ENCODE results near the gene GREM2. TPM values are rescaled to one million over a fixed set of nuclear protein-coding genes. Genes with fewer than 3 reads are reported as not detected.

The GREM2 gene
- total RNA-seq, 1 experiment from 2014 or later, result not detected

DNA sequence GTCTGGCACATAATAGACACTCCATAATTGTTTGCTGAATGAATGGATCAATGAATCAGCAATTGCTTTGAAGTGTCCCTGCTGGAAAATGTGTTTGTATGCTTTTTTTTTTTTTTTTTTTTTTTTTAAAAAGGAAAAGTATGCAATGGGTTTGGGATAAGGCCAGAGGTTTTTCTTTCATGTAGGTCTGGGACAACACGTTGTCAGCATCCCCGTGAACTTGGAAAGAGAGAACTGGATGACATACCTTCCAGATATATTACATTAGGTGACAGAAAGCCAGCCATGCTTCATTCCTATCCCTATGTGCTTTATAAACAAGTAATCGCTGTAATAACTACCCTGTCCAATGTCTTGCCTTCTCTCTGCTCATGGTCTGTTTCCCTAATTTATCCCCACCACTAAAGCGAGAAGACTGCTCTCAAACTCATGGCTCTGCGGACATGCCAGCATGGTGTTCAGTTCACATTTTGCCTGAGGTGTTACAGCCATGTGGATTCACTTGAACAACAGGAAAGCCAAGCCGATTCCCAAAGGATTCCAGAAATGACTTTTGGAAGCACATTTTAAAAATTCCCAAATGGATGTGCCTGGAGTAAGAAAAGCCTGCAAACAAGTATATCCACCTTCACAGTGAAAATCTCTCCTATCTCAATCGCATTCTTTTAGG, 34.8 kb upstream of the GREM2 start:
- Histone ChIP-seq H3K27ac (ENCODE audit: low read length) (no peak overlapping the region), H3K4me1 (ENCODE audit: low read length) (no peaks in the 10 kb centered on the region), H3K9me2 (replicated peaks; ENCODE audit: insufficient read depth, low read length) (no peaks in the 10 kb centered on the region), H3K36me3 (ENCODE audit: insufficient read depth, low read length) (no peaks in the 10 kb centered on the region), H2AFZ (ENCODE audit: low read length) (no peak overlapping the region), H3K9me3 (ENCODE audit: low read length) (no peaks in the 10 kb centered on the region), H3K79me2 (ENCODE audit: low read length) (no peaks in the 10 kb centered on the region), H3K4me2 (ENCODE audit: low read depth, low read length, poor library complexity, severe bottlenecking) (no peak overlapping the region), H3K4me3 (ENCODE audit: low read length) (no peak overlapping the region), H3K27me3 (ENCODE audit: low read length) (no peaks in the 10 kb centered on the region), H4K20me1 (ENCODE audit: insufficient read depth, low read depth, low read length) (no peaks in the 10 kb centered on the region), H3K9ac (ENCODE audit: low read length) (no peak overlapping the region)
- no peak for DNase-seq

DNA sequence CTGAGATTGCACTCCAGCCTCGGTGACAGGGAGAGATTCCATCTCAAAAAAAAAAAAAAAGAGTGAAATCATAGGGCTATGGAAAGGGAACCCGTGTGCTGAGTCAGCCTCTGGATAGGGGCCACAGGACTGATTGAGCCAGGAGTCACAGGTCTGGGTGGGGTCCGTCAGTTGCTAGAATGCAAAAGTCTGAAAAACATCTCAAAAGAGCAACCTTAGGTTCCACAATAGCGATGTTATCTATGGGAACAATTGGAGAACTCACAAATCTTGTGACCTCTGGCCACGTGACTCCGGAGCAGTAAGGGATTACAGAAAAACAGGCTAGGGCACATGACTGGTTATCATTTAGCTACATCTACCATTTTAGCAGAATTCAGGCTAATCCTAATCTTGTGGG, 32.8 kb upstream of the GREM2 start:
- no peak overlapping the region for H3K4me3 ChIP-seq (ENCODE audit: low read length)
- H3K27ac ChIP-seq (ENCODE audit: low read length), result no peak overlapping the region
- H3K9me3 ChIP-seq (ENCODE audit: low read length), result no peaks in the 10 kb centered on the region
- no peak overlapping the region for H2AFZ ChIP-seq (ENCODE audit: low read length)
- H3K27me3 ChIP-seq (ENCODE audit: low read length), result no peaks in the 10 kb centered on the region
- no peaks in the 10 kb centered on the region for H3K9me2 ChIP-seq (replicated peaks; ENCODE audit: insufficient read depth, low read length)
- no peak for DNase-seq
- H3K4me1 ChIP-seq (ENCODE audit: low read length), result no peaks in the 10 kb centered on the region
- no peaks in the 10 kb centered on the region for H3K79me2 ChIP-seq (ENCODE audit: low read length)
- H4K20me1 ChIP-seq (ENCODE audit: insufficient read depth, low read depth, low read length), result no peaks in the 10 kb centered on the region
- H3K4me2 ChIP-seq (ENCODE audit: low read depth, low read length, poor library complexity, severe bottlenecking), result no peak overlapping the region
- no peaks in the 10 kb centered on the region for H3K36me3 ChIP-seq (ENCODE audit: insufficient read depth, low read length)
- H3K9ac ChIP-seq (ENCODE audit: low read length), result no peak overlapping the region

DNA sequence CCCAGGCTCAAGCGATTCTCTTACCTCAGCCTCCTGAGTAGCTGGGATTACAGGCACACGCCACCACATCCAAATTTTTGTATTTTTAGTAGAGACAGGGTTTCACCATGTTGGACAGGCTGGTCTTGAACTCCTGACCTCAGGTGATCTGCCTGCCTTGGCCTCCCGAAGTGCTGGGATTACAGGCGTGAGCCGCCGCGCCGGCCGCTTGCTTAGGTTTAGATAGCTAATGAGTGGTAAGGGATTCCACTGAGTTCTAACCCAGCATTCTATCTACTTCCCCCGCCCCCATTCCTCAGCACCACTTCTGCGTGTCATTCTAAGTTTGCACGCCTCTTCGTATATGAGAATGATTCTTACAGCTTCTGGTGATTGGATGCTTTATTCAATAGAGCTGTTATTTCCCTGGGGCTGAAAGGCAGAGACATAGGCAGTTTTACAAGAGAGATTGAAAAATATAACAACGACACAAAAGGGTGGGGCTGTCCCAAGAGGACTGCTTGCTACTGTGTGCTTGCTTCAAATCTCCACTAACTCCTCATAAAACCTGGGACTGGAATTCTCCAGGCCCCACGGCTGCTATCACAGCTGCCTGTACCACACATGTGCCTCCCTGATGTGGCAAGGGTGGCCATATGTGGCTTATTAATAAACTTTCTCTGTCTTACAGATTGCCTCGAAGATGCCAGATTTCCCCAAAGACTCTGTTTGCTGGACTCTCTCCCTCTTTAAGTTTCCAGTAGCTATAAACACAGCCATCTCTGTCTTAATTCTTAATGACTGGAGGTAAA, 23.7 kb upstream of the GREM2 start:
- no peak for DNase-seq
- Histone ChIP-seq H4K20me1 (ENCODE audit: insufficient read depth, low read depth, low read length) (no peaks in the 10 kb centered on the region), H3K4me1 (ENCODE audit: low read length) (no peaks in the 10 kb centered on the region), H3K9me3 (ENCODE audit: low read length) (no peaks in the 10 kb centered on the region), H3K36me3 (ENCODE audit: insufficient read depth, low read length) (no peaks in the 10 kb centered on the region), H3K27me3 (ENCODE audit: low read length) (no peaks in the 10 kb centered on the region), H3K4me3 (ENCODE audit: low read length) (no peak overlapping the region), H2AFZ (ENCODE audit: low read length) (no peak overlapping the region), H3K27ac (ENCODE audit: low read length) (no peak overlapping the region), H3K9me2 (replicated peaks; ENCODE audit: insufficient read depth, low read length) (no peaks in the 10 kb centered on the region), H3K79me2 (ENCODE audit: low read length) (no peaks in the 10 kb centered on the region), H3K9ac (ENCODE audit: low read length) (no peak overlapping the region), H3K4me2 (ENCODE audit: low read depth, low read length, poor library complexity, severe bottlenecking) (no peak overlapping the region)

DNA sequence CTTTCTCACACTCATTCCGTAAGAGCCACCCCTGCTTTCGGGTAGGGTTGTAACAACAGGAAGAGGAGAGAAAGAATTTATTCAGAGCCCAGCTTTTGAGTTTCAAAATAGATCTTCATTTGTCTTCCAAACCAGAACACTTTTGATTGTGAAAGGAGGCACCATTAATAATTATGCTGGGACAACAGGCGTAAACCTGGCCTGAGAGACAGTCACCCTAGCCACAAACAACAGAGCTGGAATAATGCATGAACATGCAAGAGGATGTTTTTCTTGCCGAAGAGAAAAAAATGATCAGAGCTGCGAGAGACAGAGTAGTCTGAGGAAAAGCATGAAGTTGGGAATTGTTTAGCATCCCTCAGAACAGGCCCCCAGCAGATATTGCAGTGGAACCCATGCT, 18.5 kb upstream of the GREM2 start:
- Histone ChIP-seq H3K9ac (ENCODE audit: low read length) (no peak overlapping the region), H3K9me2 (replicated peaks; ENCODE audit: insufficient read depth, low read length) (no peaks in the 10 kb centered on the region), H2AFZ (ENCODE audit: low read length) (no peak overlapping the region), H3K27ac (ENCODE audit: low read length) (no peak overlapping the region), H3K9me3 (ENCODE audit: low read length) (no peaks in the 10 kb centered on the region), H3K4me2 (ENCODE audit: low read depth, low read length, poor library complexity, severe bottlenecking) (no peak overlapping the region), H3K4me1 (ENCODE audit: low read length) (no peaks in the 10 kb centered on the region), H4K20me1 (ENCODE audit: insufficient read depth, low read depth, low read length) (no peaks in the 10 kb centered on the region), H3K36me3 (ENCODE audit: insufficient read depth, low read length) (no peaks in the 10 kb centered on the region), H3K27me3 (ENCODE audit: low read length) (no peaks in the 10 kb centered on the region), H3K4me3 (ENCODE audit: low read length) (no peak overlapping the region), H3K79me2 (ENCODE audit: low read length) (no peaks in the 10 kb centered on the region)
- no peak for DNase-seq

DNA sequence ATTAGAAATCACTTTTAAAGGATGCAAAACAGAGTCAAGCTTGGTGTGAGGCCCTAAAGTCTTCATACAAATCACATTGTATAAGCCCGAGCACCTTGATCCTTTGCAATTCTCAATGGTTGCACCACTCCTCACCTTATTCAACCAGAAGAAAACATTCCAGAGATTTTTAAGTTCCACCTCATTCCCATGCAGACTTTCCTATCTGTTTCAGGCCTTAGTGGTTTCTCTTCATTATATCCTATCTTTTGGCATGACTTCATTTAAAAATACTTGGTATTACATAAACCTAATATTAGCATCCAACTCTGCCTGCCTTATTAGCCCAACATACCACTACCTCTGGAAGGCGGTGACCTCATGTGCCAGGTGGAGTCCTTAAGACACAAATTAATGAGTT, 9.3 kb upstream of the GREM2 start:
- Histone ChIP-seq H3K4me2 (ENCODE audit: low read depth, low read length, poor library complexity, severe bottlenecking) (no peak overlapping the region), H3K27ac (ENCODE audit: low read length) (no peak overlapping the region), H3K79me2 (ENCODE audit: low read length) (no peaks in the 10 kb centered on the region), H3K4me1 (ENCODE audit: low read length) (no peaks in the 10 kb centered on the region), H2AFZ (ENCODE audit: low read length) (no peak overlapping the region), H4K20me1 (ENCODE audit: insufficient read depth, low read depth, low read length) (no peaks in the 10 kb centered on the region), H3K27me3 (ENCODE audit: low read length) (no peaks in the 10 kb centered on the region), H3K36me3 (ENCODE audit: insufficient read depth, low read length) (no peaks in the 10 kb centered on the region), H3K4me3 (ENCODE audit: low read length) (no peak overlapping the region), H3K9me2 (replicated peaks; ENCODE audit: insufficient read depth, low read length) (no peaks in the 10 kb centered on the region), H3K9me3 (ENCODE audit: low read length) (no peaks in the 10 kb centered on the region), H3K9ac (ENCODE audit: low read length) (no peak overlapping the region)
- DNase-seq, result no peak

DNA sequence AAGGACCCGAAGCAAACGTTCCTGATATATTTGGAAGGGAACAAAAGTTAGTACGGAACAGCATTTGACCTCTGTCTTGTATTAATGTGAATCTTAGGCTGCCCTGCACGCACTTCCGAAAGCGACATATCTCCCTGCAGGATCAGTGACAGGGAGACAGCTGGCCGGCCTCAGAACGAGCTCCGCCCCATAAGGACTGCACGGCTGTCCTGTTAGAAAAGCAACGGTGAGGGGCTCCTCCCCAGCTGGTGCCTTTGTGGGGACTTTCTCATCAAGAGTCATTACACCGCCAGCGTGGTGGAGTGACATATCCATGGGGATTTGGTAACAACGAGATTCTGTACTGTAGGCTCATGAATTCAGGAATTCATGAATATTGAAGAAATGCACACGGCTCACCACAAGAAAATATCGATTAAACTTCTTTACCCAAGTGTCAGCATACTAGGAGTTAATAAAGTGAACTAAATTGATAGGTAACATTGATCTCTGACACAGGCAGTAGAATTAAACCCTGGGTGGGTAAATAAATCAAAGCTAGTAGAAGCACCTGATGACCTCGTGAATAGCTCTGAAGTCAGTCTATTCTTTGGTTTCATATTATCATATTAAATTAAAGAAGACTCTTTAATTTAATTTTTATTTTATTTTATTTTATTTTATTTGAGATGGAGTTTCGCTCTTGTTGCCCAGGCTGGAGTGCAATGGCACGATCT, 8.1 kb upstream of the GREM2 start:
- Histone ChIP-seq H3K9me3 (ENCODE audit: low read length) (no peaks in the 10 kb centered on the region), H3K9ac (ENCODE audit: low read length) (no peak overlapping the region), H3K4me1 (ENCODE audit: low read length) (no peaks in the 10 kb centered on the region), H3K4me2 (ENCODE audit: low read depth, low read length, poor library complexity, severe bottlenecking) (no peak overlapping the region), H3K36me3 (ENCODE audit: insufficient read depth, low read length) (no peaks in the 10 kb centered on the region), H2AFZ (ENCODE audit: low read length) (no peak overlapping the region), H3K9me2 (replicated peaks; ENCODE audit: insufficient read depth, low read length) (no peaks in the 10 kb centered on the region), H3K4me3 (ENCODE audit: low read length) (no peak overlapping the region), H4K20me1 (ENCODE audit: insufficient read depth, low read depth, low read length) (no peaks in the 10 kb centered on the region), H3K79me2 (ENCODE audit: low read length) (no peaks in the 10 kb centered on the region), H3K27ac (ENCODE audit: low read length) (no peak overlapping the region), H3K27me3 (ENCODE audit: low read length) (no peaks in the 10 kb centered on the region)
- no peak for DNase-seq

DNA sequence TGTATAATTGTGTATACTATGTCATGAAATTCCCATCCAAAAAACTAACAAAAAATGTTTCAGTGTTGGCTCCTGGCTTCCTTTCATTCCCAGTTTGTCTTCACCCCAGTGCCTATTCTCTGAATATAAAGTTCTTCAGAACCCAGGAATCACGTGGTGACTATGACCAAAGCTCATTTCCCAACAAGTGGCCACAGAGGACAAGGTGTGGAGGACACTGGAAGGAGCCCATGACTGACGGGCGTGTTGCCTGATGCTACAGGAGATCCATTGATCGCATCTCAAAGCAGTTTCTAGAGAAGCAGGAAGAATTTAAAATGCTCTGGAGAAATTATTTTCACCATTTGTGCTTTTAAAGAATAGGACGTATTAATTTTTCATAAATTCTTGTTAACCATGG, 7.4 kb upstream of the GREM2 start:
- DNase-seq, result no peak
- H4K20me1 ChIP-seq (ENCODE audit: insufficient read depth, low read depth, low read length), result no peaks in the 10 kb centered on the region
- no peak overlapping the region for H3K4me3 ChIP-seq (ENCODE audit: low read length)
- no peaks in the 10 kb centered on the region for H3K9me3 ChIP-seq (ENCODE audit: low read length)
- no peak overlapping the region for H3K4me2 ChIP-seq (ENCODE audit: low read depth, low read length, poor library complexity, severe bottlenecking)
- no peaks in the 10 kb centered on the region for H3K27me3 ChIP-seq (ENCODE audit: low read length)
- no peaks in the 10 kb centered on the region for H3K9me2 ChIP-seq (replicated peaks; ENCODE audit: insufficient read depth, low read length)
- H3K9ac ChIP-seq (ENCODE audit: low read length), result no peak overlapping the region
- no peaks in the 10 kb centered on the region for H3K36me3 ChIP-seq (ENCODE audit: insufficient read depth, low read length)
- H3K79me2 ChIP-seq (ENCODE audit: low read length), result no peaks in the 10 kb centered on the region
- no peaks in the 10 kb centered on the region for H3K4me1 ChIP-seq (ENCODE audit: low read length)
- H2AFZ ChIP-seq (ENCODE audit: low read length), result no peak overlapping the region
- no peak overlapping the region for H3K27ac ChIP-seq (ENCODE audit: low read length)

DNA sequence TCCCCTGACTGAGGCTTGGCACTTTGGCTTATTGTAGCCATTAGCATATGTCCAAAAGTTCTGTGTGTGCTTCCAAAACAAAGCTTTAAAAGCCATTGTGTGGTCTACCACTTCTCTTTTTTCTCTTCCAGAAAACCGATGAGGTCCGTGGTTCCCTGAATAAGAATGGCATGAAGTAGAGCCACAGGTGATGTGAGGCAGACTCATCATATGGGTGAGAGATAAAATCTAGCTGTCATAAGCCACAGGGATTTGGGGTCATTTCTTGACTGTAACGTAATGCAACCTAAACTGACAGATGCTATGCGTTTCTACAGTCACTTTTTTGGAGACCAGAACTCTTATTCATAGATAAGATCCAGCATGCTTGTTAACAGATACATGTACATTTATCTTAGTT, 7.0 kb upstream of the GREM2 start:
- Histone ChIP-seq H3K36me3 (ENCODE audit: insufficient read depth, low read length) (no peaks in the 10 kb centered on the region), H3K27ac (ENCODE audit: low read length) (no peak overlapping the region), H2AFZ (ENCODE audit: low read length) (no peak overlapping the region), H3K9ac (ENCODE audit: low read length) (no peak overlapping the region), H3K79me2 (ENCODE audit: low read length) (no peaks in the 10 kb centered on the region), H3K4me2 (ENCODE audit: low read depth, low read length, poor library complexity, severe bottlenecking) (no peak overlapping the region), H3K9me2 (replicated peaks; ENCODE audit: insufficient read depth, low read length) (no peaks in the 10 kb centered on the region), H3K9me3 (ENCODE audit: low read length) (no peaks in the 10 kb centered on the region), H3K4me3 (ENCODE audit: low read length) (no peak overlapping the region), H3K27me3 (ENCODE audit: low read length) (no peaks in the 10 kb centered on the region), H4K20me1 (ENCODE audit: insufficient read depth, low read depth, low read length) (no peaks in the 10 kb centered on the region), H3K4me1 (ENCODE audit: low read length) (no peaks in the 10 kb centered on the region)
- DNase-seq, result no peak
